Stomach smooth muscle (tissue), 2 donors: Measurements from ENCODE around the gene UGT8.

Experiments
- H3K27ac ChIP-seq: one replicate; pipeline ENCODE4 v1.7.0; 2013; ENCODE audit warnings: mild to moderate bottlenecking, low read length, inconsistent platforms
- H3K27me3 ChIP-seq, 2 donors: one replicate each; pipeline ENCODE4 v1.7.0; 2013; ENCODE audit warnings: low read length in 2 of 2; ENCODE audit not compliant: insufficient read depth in 2 of 2, control insufficient read depth in 1 of 2
- H3K36me3 ChIP-seq, 2 donors: one replicate each; pipeline ENCODE4 v1.7.0; 2013; ENCODE audit warnings: low read length in 2 of 2; ENCODE audit not compliant: control insufficient read depth in 2 of 2, insufficient read depth in 2 of 2
- H3K4me1 ChIP-seq: one replicate; pipeline ENCODE4 v1.7.0; 2013; ENCODE audit warnings: low read length; ENCODE audit not compliant: control insufficient read depth, insufficient read depth
- H3K4me3 ChIP-seq, 2 donors: one replicate each; pipeline ENCODE4 v1.7.0; 2013; ENCODE audit warnings: low read length in 2 of 2
- H3K9ac ChIP-seq, 2 donors: one replicate each; pipeline ENCODE4 v1.7.0; 2013; ENCODE audit warnings: low read length in 2 of 2, mild to moderate bottlenecking in 1 of 2
- H3K9me3 ChIP-seq, 2 donors: one replicate each; pipeline ENCODE4 v1.7.0; 2013; ENCODE audit warnings: low read length in 2 of 2; ENCODE audit not compliant: control insufficient read depth in 2 of 2
- donor health status: healthy.
- donor health status: Pancreatic carcinoma.

The UGT8 gene

DNA sequence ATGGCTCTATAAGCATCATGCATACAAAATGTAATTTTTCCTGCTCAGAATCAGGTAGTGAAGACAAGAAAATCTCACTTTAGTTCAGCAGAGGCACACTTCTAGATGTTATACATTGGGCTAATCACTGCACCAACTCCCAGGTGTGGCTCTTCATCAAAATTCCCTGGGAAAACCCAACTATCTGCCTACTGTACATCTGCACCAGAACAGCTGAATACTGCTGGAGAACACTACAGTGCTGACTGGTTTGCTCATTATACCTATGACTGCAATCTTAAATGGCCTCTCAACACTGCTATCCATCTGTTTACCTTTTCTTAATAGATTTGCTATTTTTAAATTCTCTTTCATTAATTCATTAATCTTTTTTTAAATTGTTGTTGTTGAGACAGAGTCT lies 92.0 kb downstream of the UGT8 start:
- no peaks in the 10 kb centered on the region for H3K36me3 ChIP-seq
- H3K4me1 ChIP-seq, result no peaks in the 10 kb centered on the region
- no peaks in the 10 kb centered on the region for H3K9me3 ChIP-seq
- no peak overlapping the region for H3K27ac ChIP-seq
- H3K9ac ChIP-seq, result no peak overlapping the region
- H3K4me3 ChIP-seq, result no peak overlapping the region
- H3K27me3 ChIP-seq, result no peaks in the 10 kb centered on the region

DNA sequence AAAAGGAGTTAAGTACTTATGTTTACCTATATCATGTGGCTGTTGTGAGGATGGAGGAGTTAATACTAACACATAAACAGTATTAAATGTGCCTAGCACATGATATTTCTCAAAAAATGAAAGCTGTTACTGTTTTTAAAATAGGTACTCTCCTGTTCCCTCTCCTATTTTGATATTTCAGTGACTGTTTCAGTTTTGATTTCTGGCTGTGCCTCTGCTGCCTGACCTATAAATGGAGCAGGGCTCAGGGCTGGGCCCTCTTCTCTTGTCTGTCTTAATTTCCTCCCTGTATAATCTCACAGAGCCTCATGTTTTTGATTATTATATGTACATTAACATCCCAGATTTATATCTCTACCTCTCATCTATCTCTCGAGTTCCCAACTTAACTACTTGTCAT lies 93.3 kb downstream of the UGT8 start:
- H3K36me3 ChIP-seq, result no peaks in the 10 kb centered on the region
- no peak overlapping the region for H3K4me3 ChIP-seq
- no peaks in the 10 kb centered on the region for H3K27me3 ChIP-seq
- H3K9ac ChIP-seq, result no peak overlapping the region
- no peaks in the 10 kb centered on the region for H3K4me1 ChIP-seq
- no peak overlapping the region for H3K27ac ChIP-seq
- H3K9me3 ChIP-seq, result no peaks in the 10 kb centered on the region

DNA sequence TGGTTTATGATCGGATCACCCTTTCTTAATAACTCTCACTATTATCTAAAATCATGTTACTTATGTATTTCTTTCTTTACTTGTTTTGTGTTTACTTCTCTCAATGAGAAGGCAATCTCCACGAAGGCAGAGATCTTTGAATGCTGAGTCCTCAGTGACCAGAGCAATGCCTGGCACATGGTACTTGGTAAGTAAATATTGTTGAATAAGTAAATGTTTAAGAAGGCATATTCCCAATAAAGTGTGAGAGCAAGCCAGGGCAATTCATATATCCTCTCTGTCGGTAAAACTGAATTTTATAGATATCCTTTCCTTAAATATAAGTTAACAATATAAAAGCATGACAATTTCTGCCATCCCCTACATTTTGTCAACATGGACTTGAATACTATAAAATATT lies 94.4 kb downstream of the UGT8 start:
- Histone ChIP-seq H3K27ac (no peak overlapping the region), H3K27me3 (no peaks in the 10 kb centered on the region), H3K4me3 (no peak overlapping the region), H3K9ac (no peak overlapping the region), H3K36me3 (no peaks in the 10 kb centered on the region), H3K9me3 (no peaks in the 10 kb centered on the region), H3K4me1 (no peaks in the 10 kb centered on the region)

DNA sequence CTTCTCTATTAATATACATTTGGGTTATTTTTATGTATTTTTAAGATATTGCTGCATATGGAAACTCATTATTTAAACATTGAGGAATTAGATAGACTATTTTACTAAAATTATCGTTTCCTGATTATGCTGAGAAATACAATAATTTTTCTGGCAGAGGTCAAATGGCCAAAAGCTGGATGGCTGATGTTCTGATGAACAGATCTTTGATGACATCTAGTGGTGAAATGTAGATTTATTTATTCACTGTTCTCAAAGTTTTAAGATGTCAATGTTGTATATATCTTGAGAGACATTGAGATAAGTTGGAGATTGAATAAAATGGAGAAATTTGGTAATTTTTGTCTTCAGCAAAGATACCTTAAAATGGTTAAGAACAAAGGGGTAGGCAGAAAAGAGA lies 96.2 kb downstream of the UGT8 start:
- H3K36me3 ChIP-seq, result no peaks in the 10 kb centered on the region
- H3K27me3 ChIP-seq, result no peaks in the 10 kb centered on the region
- H3K9ac ChIP-seq, result no peak overlapping the region
- H3K27ac ChIP-seq, result no peak overlapping the region
- H3K4me1 ChIP-seq, result no peaks in the 10 kb centered on the region
- no peaks in the 10 kb centered on the region for H3K9me3 ChIP-seq
- no peak overlapping the region for H3K4me3 ChIP-seq

DNA sequence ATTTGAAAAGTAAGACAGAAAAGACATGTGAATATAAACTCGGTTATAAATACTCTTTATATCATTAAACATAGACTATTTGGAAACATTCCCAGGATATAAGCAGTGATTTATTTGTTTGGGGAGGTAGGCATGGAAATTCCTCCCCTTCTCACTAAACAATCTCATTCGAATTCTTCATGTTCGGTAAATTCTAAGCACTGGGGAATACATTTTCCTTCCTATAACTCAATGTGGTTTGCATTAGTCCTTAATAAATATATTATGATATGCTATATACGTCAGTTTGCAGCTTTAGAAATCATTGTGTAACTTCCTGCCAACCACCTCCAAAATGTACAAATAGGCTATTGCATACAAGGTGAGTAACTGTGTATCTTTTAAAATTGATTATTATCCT lies 99.6 kb downstream of the UGT8 start:
- H3K9me3 ChIP-seq, result no peaks in the 10 kb centered on the region
- no peak overlapping the region for H3K9ac ChIP-seq
- no peak overlapping the region for H3K27ac ChIP-seq
- H3K4me3 ChIP-seq, result no peak overlapping the region
- no peaks in the 10 kb centered on the region for H3K4me1 ChIP-seq
- no peaks in the 10 kb centered on the region for H3K27me3 ChIP-seq
- no peaks in the 10 kb centered on the region for H3K36me3 ChIP-seq

DNA sequence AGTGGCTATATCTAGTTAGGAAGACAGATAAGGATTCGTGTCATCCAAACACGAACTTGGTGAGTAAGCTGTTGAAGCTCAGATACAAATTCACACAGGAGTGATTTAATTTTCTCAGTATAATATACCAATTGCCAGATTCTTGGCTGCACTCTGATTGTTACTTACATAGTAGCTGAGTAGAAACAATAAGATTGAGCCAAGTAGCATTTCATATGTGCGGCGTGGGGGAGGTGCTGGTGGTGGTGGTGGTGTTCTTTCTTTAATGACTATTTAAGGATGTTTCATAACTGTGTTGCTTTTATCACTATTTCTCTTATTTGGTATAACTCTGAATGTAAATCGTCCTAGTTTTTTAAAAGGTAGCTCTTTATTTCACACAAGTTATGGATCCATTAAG lies 102.9 kb downstream of the UGT8 start:
- Histone ChIP-seq H3K27me3 (no peaks in the 10 kb centered on the region), H3K36me3 (no peaks in the 10 kb centered on the region)

DNA sequence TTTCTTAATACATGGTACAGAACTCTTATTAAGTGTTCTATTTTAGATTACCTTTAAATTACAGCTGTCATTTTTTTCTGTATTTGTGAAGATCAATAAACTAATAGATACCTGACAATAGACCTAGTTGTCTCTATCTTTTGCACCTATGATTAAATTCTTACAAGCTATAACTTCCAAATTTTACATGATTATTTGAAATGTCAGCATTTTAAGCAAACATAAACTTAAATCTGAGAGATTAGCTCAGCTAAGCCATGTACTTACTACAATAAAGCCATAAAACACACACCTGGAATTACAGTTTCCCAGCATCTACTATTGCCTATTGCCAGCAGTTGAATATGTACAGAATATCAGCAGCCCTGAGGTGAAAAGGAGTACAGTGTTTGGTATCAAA lies 118.8 kb downstream of the UGT8 start:
- H3K27me3 ChIP-seq, result no peaks in the 10 kb centered on the region
- H3K9ac ChIP-seq, result no peak overlapping the region
- no peaks in the 10 kb centered on the region for H3K36me3 ChIP-seq
- no peaks in the 10 kb centered on the region for H3K9me3 ChIP-seq
- no peak overlapping the region for H3K27ac ChIP-seq
- H3K4me3 ChIP-seq, result no peak overlapping the region
- no peaks in the 10 kb centered on the region for H3K4me1 ChIP-seq

More for the DNA sequence above, 102.9 kb downstream of the UGT8 start:
- no peak overlapping the region for H3K27ac ChIP-seq
- no peak overlapping the region for H3K9ac ChIP-seq
- H3K9me3 ChIP-seq, result no peaks in the 10 kb centered on the region
- no peaks in the 10 kb centered on the region for H3K4me1 ChIP-seq
- H3K4me3 ChIP-seq, result no peak overlapping the region

DNA sequence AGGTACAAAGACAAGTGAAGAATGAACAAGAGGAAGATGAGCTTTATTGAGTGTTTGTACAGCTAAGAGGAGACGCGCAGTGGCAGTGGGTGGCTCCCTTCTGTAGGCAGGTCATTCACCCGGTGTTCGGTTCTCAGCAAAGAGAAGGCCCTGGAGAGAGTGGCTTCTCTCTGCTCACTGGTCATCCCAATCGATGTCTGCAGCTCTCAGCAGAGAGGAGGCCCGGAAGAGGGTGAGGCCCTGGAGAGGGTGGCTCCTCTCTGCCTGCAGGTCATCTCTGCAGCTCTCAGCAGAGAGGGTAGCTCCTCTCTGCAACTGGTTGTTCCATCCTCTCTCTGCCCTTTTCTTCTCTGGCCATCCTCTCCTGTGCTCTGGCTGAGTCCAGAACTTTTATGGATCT lies 126.5 kb downstream of the UGT8 start:
- Histone ChIP-seq H3K36me3 (no peaks in the 10 kb centered on the region), H3K27me3 (no peaks in the 10 kb centered on the region), H3K9ac (no peak overlapping the region), H3K27ac (no peak overlapping the region), H3K9me3 (no peaks in the 10 kb centered on the region), H3K4me1 (no peaks in the 10 kb centered on the region), H3K4me3 (no peak overlapping the region)

DNA sequence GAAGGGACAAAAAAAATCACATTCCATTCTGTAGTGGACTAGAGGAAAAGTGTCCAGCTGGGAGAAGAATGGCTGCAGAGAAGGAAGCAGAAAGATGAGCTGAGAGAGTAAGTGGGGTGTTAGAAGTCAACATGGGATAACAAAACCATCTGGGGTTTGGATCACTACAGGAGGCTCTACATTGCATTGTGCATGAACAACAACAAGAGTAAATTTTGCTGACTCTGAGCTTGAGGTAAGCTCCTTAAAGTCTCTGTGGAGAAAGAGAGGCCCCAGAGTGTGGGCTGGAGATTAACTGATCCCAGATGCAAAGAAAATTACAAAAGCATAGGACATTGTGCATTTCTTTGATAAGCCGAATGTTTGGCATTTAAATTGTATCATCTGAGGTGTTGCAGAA lies 128.9 kb downstream of the UGT8 start:
- Histone ChIP-seq H3K4me1 (no peaks in the 10 kb centered on the region), H3K27me3 (no peaks in the 10 kb centered on the region), H3K9me3 (no peaks in the 10 kb centered on the region), H3K9ac (no peak overlapping the region), H3K36me3 (no peaks in the 10 kb centered on the region), H3K27ac (no peak overlapping the region), H3K4me3 (no peak overlapping the region)
